WTC11 (cell line): ENCODE results near the gene NGRN. TPM values are rescaled to one million over a fixed set of nuclear protein-coding genes. Genes with fewer than 3 reads are reported as not detected.

Experiments used
- ATAC-seq: fragments of 200-7000 bp; cut with Tn5 transposase; 2 replicates; pipeline ENCODE4 v1.10.0; 2021; ENCODE audit warnings: mild to moderate bottlenecking, moderate library complexity
- CTCF ChIA-PET: fragments of 300-600 bp; sonication (Branson Sonifier 250); formaldehyde crosslinking; loops from one replicate; lab custom pipeline; 2021; ENCODE audit warnings: antibody characterized with exemption; lab: Charles Lee
- POLR2A ChIA-PET: fragments of 350-600 bp; sonication (Branson Sonifier 250); formaldehyde crosslinking; loops from one replicate; lab custom pipeline; 2021; ENCODE audit warnings: antibody characterized with exemption; lab: Charles Lee
- DNase-seq: peaks from one replicate; pipeline ENCODE4 v3.0.0; 2021; ENCODE audit warnings: low spot score
- H3K27ac Mint-ChIP-seq: 2 replicates; pipeline ENCODE4 v1.8.0; 2021; ENCODE audit warnings: mixed read lengths
- H3K27me3 Mint-ChIP-seq: 2 replicates; pipeline ENCODE4 v1.8.0; 2021; ENCODE audit warnings: low read depth, mild to moderate bottlenecking, moderate library complexity, mixed read lengths
- H3K36me3 Mint-ChIP-seq: 2 replicates; pipeline ENCODE4 v1.8.0; 2021; ENCODE audit warnings: mixed read lengths
- H3K4me1 Mint-ChIP-seq: 2 replicates; pipeline ENCODE4 v1.8.0; 2022; ENCODE audit warnings: mixed read lengths
- H3K4me3 Mint-ChIP-seq: 2 replicates; pipeline ENCODE4 v1.8.0; 2021; ENCODE audit warnings: mild to moderate bottlenecking, moderate library complexity, mixed read lengths
- H3K9me3 Mint-ChIP-seq: 2 replicates; pipeline ENCODE4 v1.8.0; 2021; ENCODE audit warnings: mixed read lengths
- AR ChIP-seq: fragments of 250-450 bp; sonication (Bioruptor Pico); IDR thresholded peaks from 2 replicates; pipeline ENCODE4 v1.9.0; 2021; ENCODE audit warnings: mild to moderate bottlenecking
- ARID4B ChIP-seq: sonication (generic); formaldehyde crosslinking; IDR thresholded peaks from 2 replicates; pipeline ENCODE4 v1.8.0; 2023; ENCODE audit warnings: missing genetic modification reagents, mild to moderate bottlenecking, borderline replicate concordance
- CREB1 ChIP-seq: sonication (generic); formaldehyde crosslinking; IDR thresholded peaks from 2 replicates; pipeline ENCODE4 v1.8.0; 2023; ENCODE audit warnings: mild to moderate bottlenecking, missing genetic modification reagents
- CREM ChIP-seq: sonication (generic); formaldehyde crosslinking; IDR thresholded peaks from 2 replicates; pipeline ENCODE4 v1.8.1; 2022; ENCODE audit warnings: mild to moderate bottlenecking, missing genetic modification reagents, moderate library complexity
- CTCF ChIP-seq: fragments of 200-600 bp; IDR thresholded peaks from 2 replicates; pipeline ENCODE4 v1.8.0; 2022; ENCODE audit warnings: antibody characterized with exemption
- E2F1 ChIP-seq: sonication (generic); formaldehyde crosslinking; IDR thresholded peaks from 2 replicates; pipeline ENCODE4 v1.8.0; 2022; ENCODE audit warnings: mild to moderate bottlenecking, missing genetic modification reagents
- ELF4 ChIP-seq: sonication (generic); formaldehyde crosslinking; IDR thresholded peaks from 2 replicates; pipeline ENCODE4 v1.8.1; 2022; ENCODE audit warnings: low read depth, mild to moderate bottlenecking, moderate library complexity, missing genetic modification reagents
- FOXK1 ChIP-seq: sonication (generic); formaldehyde crosslinking; IDR thresholded peaks from 2 replicates; pipeline ENCODE4 v1.8.0; 2022; ENCODE audit warnings: mild to moderate bottlenecking, moderate library complexity, missing genetic modification reagents
- FOXP4 ChIP-seq: sonication (generic); formaldehyde crosslinking; IDR thresholded peaks from 2 replicates; pipeline ENCODE4 v1.8.0; 2022; ENCODE audit warnings: mild to moderate bottlenecking, missing genetic modification reagents
- IRF1 ChIP-seq: sonication (generic); formaldehyde crosslinking; IDR thresholded peaks from 2 replicates; pipeline ENCODE4 v1.8.0; 2023; ENCODE audit warnings: missing genetic modification reagents
- IRF2 ChIP-seq: sonication (generic); formaldehyde crosslinking; IDR thresholded peaks from 2 replicates; pipeline ENCODE4 v1.8.0; 2022; ENCODE audit warnings: low read depth, missing genetic modification reagents, borderline replicate concordance
- JUN ChIP-seq: sonication (generic); formaldehyde crosslinking; IDR thresholded peaks from 2 replicates; pipeline ENCODE4 v1.8.0; 2023; ENCODE audit warnings: mild to moderate bottlenecking, missing genetic modification reagents
- NFYB ChIP-seq: sonication (generic); formaldehyde crosslinking; conservative IDR thresholded peaks from 2 replicates; pipeline ENCODE4 v1.8.0; 2022; ENCODE audit warnings: low read depth, missing genetic modification reagents
- OVOL2 ChIP-seq: fragments of 250-450 bp; sonication (Bioruptor Pico); IDR thresholded peaks from 2 replicates; pipeline ENCODE4 v1.9.0; 2021; ENCODE audit warnings: mild to moderate bottlenecking, borderline replicate concordance
- SMAD3 ChIP-seq: sonication (generic); formaldehyde crosslinking; IDR thresholded peaks from 2 replicates; pipeline ENCODE4 v1.8.0; 2022; ENCODE audit warnings: missing genetic modification reagents, mild to moderate bottlenecking, borderline replicate concordance
- ZBTB21 ChIP-seq: sonication (generic); formaldehyde crosslinking; IDR thresholded peaks from 2 replicates; pipeline ENCODE4 v1.8.1; 2023; ENCODE audit warnings: mild to moderate bottlenecking, missing genetic modification reagents, borderline replicate concordance
- ZNF138 ChIP-seq: sonication (generic); formaldehyde crosslinking; conservative IDR thresholded peaks from 2 replicates; pipeline ENCODE4 v1.8.1; 2022; ENCODE audit warnings: mild to moderate bottlenecking, moderate library complexity, missing genetic modification reagents
- ZNF232 ChIP-seq: sonication (generic); formaldehyde crosslinking; IDR thresholded peaks from 2 replicates; pipeline ENCODE4 v1.8.0; 2022; ENCODE audit warnings: mild to moderate bottlenecking, missing genetic modification reagents
- ZNF317 ChIP-seq: sonication (generic); formaldehyde crosslinking; IDR thresholded peaks from 2 replicates; pipeline ENCODE4 v1.8.1; 2023; ENCODE audit warnings: low read depth, mild to moderate bottlenecking, moderate library complexity, missing genetic modification reagents, borderline replicate concordance
- ZNF425 ChIP-seq: fragments of 250-450 bp; sonication (Bioruptor Pico); conservative IDR thresholded peaks from 2 replicates; pipeline ENCODE4 v1.9.0; 2021; ENCODE audit warnings: mild to moderate bottlenecking
- ZNF671 ChIP-seq: fragments of 250-450 bp; sonication (Bioruptor Pico); IDR thresholded peaks from 2 replicates; pipeline ENCODE4 v1.8.0; 2021; ENCODE audit warnings: mild to moderate bottlenecking
- total RNA-seq: library from RNA; stranded (reverse); gene quantifications from 3 replicates; pipeline ENCODE4 v1.2.3, GENCODE V29; 2021

The NGRN gene
- total RNA-seq, 1 experiment from 2014 or later: 77.8 TPM

GRCh38 chr15:90221246-90221900, 44.1 kb upstream of the NGRN start:
- POLR2A ChIA-PET: interaction anchor here (0.6 to 1.5 kb wide), 6 partner anchors 12 to 119 kb away, joined by 3 to 12 read pairs (median 4); partner anchors contain the start of genes CIB1, GDPGP1 and IDH2
- CTCF ChIA-PET: interaction anchor here (0.6 to 3.5 kb wide), 45 partner anchors 9 to 548 kb away, joined by 3 to 110 read pairs (median 5); partner anchors contain the start of genes CIB1, GDPGP1, IDH2 and NGRN
- H3K4me1 Mint-ChIP-seq: peaks cover 5% of the 10 kb centered on the region
- no peak overlapping the region for H3K27ac Mint-ChIP-seq
- no peak overlapping the region for H3K4me3 Mint-ChIP-seq
- peaks cover 31% of the 10 kb centered on the region for H3K36me3 Mint-ChIP-seq
- peak; percentile 93 for ATAC-seq
- DNase-seq: peak; percentile 81
- no peaks in the 10 kb centered on the region for H3K27me3 Mint-ChIP-seq
- H3K9me3 Mint-ChIP-seq: no peaks in the 10 kb centered on the region
- TF ChIP-seq AR (CRISPR knock-in tag) (no peak), CREB1 (CRISPR knock-in tag) (no peak), CTCF (peak; percentile 35; the same call in 1 of the 2 replicates), E2F1 (CRISPR knock-in tag) (no peak), JUN (CRISPR knock-in tag) (no peak), ZNF317 (CRISPR knock-in tag) (no peak), SMAD3 (no peak), ARID4B (CRISPR knock-in tag) (no peak), CREM (no peak), ZNF425 (CRISPR knock-in tag) (no peak), FOXP4 (no peak), FOXK1 (0 out of 2 replicates have a peak, but pooled peaks have one; percentile 28), IRF1 (CRISPR knock-in tag) (no peak), ELF4 (CRISPR knock-in tag) (no peak), OVOL2 (CRISPR knock-in tag) (no peak), IRF2 (CRISPR knock-in tag) (no peak), ZNF232 (CRISPR knock-in tag) (no peak), ZBTB21 (CRISPR knock-in tag) (no peak), NFYB (CRISPR knock-in tag) (no peak), ZNF671 (CRISPR knock-in tag) (no peak), ZNF138 (no peak)
